B cell (primary cell): ENCODE measurements around the gene C5. TPM values are rescaled to one million over a fixed set of nuclear protein-coding genes. Genes with fewer than 3 reads are reported as not detected.

Experiments
- ATAC-seq: fragments of 200-7000 bp; cut with Tn5 transposase; one replicate; pipeline ENCODE4 v1.10.0; 2021; ENCODE audit warnings: low read depth, mild to moderate bottlenecking, moderate number of reproducible peaks, moderate library complexity
- CTCF ChIA-PET: fragments of 350-600 bp; sonication (Branson Sonifier 250); formaldehyde crosslinking; loops from one replicate; lab custom pipeline; 2021; ENCODE audit warnings: antibody characterized with exemption, inconsistent platforms; lab: Charles Lee
- POLR2A ChIA-PET: fragments of 350-600 bp; sonication (Branson Sonifier 250); formaldehyde crosslinking; loops from one replicate; lab custom pipeline; 2021; ENCODE audit warnings: antibody characterized with exemption; lab: Charles Lee
- DNase-seq: peaks from one replicate; pipeline ENCODE4 v3.0.0; 2013
- H2AFZ ChIP-seq: 2 replicates; pipeline ENCODE4 v1.6.1; 2012; ENCODE audit warnings: mild to moderate bottlenecking, low read depth, low read length; ENCODE audit not compliant: insufficient read depth, poor library complexity, severe bottlenecking
- H3K27ac ChIP-seq, 2 donors: 1 replicate in 1 of 2; 2 replicates in 1 of 2; pipeline ENCODE4 v1.5.1; 2012 to 2013; ENCODE audit warnings: low read length in 2 of 2, mild to moderate bottlenecking in 2 of 2, moderate library complexity in 1 of 2
- H3K27me3 ChIP-seq, 4 experiments: fragments of 200-600 bp in 1 of 4; sonication (generic) in 1 of 4; replicated peaks in 1 of 4; 1 replicate in 2 of 4; 2 replicates in 2 of 4; pipeline versions ENCODE4 v1.6.1 to v1.7.0; 2013 to 2016; ENCODE audit warnings: low read length in 3 of 4, mild to moderate bottlenecking in 2 of 4, mixed read lengths in 1 of 4, moderate library complexity in 1 of 4; ENCODE audit not compliant: insufficient read depth in 4 of 4, control insufficient read depth in 3 of 4; ENCODE audit errors: control extremely low read depth in 1 of 4
- H3K36me3 ChIP-seq, 2 experiments: replicated peaks in 1 of 2; 1 replicate in 1 of 2; 2 replicates in 1 of 2; pipeline versions ENCODE4 v1.6.1 to v1.7.1; 2013; ENCODE audit warnings: low read length in 1 of 2; ENCODE audit not compliant: insufficient read depth in 2 of 2, control insufficient read depth in 1 of 2; ENCODE audit errors: control extremely low read depth in 1 of 2, extremely low read depth in 1 of 2
- H3K4me1 ChIP-seq, 2 donors: fragments of 200-600 bp in 1 of 2; sonication (generic) in 1 of 2; 1 replicate in 1 of 2; 2 replicates in 1 of 2; pipeline versions ENCODE4 v1.5.1 to v1.6.1; 2013 to 2017; ENCODE audit warnings: low read length in 2 of 2; ENCODE audit not compliant: control insufficient read depth in 2 of 2, insufficient read depth in 2 of 2
- H3K4me2 ChIP-seq: replicated peaks from 2 replicates; pipeline ENCODE3; 2012; ENCODE audit warnings: mild to moderate bottlenecking, low read depth, low read length; ENCODE audit not compliant: poor library complexity, severe bottlenecking
- H3K4me3 ChIP-seq, 5 experiments: fragments of 200-600 bp in 1 of 5; sonication (generic) in 1 of 5; 1 replicate in 3 of 5; 2 replicates in 2 of 5; pipeline versions ENCODE4 v1.5.1 to v1.7.0; 2011 to 2016; ENCODE audit warnings: low read length in 4 of 5, mild to moderate bottlenecking in 4 of 5, low read depth in 2 of 5, control low read depth in 1 of 5, moderate library complexity in 1 of 5; ENCODE audit not compliant: insufficient read depth in 1 of 5; ENCODE audit errors: control extremely low read depth in 1 of 5, extremely low read depth in 1 of 5
- H3K79me2 ChIP-seq: fragments of 200-600 bp; sonication (generic); one replicate; pipeline ENCODE4 v1.6.0; 2016; ENCODE audit warnings: low read length; ENCODE audit not compliant: control insufficient read depth, insufficient read depth
- H3K9ac ChIP-seq: fragments of 200-600 bp; sonication (generic); 2 replicates; pipeline ENCODE4 v1.6.1; 2017; ENCODE audit warnings: mild to moderate bottlenecking, low read length, moderate library complexity
- H3K9me3 ChIP-seq, 3 donors: one replicate each; pipeline versions ENCODE4 v1.6.1 to v1.7.1; 2013; ENCODE audit warnings: low read length in 2 of 3; ENCODE audit not compliant: control insufficient read depth in 2 of 3, insufficient read depth in 1 of 3; ENCODE audit errors: control extremely low read depth in 1 of 3
- H4K20me1 ChIP-seq: 2 replicates; pipeline ENCODE4 v1.6.0; 2012; ENCODE audit warnings: mild to moderate bottlenecking, low read length; ENCODE audit not compliant: insufficient read depth, control insufficient read depth, poor library complexity, severe bottlenecking
- H3K27ac Mint-ChIP-seq: one replicate; pipeline ENCODE4 v1.8.0; 2021; ENCODE audit warnings: mixed read lengths
- H3K27me3 Mint-ChIP-seq: one replicate; pipeline ENCODE4 v1.8.0; 2021; ENCODE audit warnings: mixed read lengths
- H3K4me1 Mint-ChIP-seq: one replicate; pipeline ENCODE4 v1.8.0; 2021; ENCODE audit warnings: mixed read lengths
- H3K4me3 Mint-ChIP-seq: one replicate; pipeline ENCODE4 v1.8.0; 2021; ENCODE audit warnings: mixed read lengths
- H3K9me3 Mint-ChIP-seq: one replicate; pipeline ENCODE4 v1.8.0; 2022; ENCODE audit warnings: mixed read lengths; ENCODE audit not compliant: insufficient read depth
- CTCF ChIP-seq: fragments of 200-600 bp; IDR thresholded peaks from one replicate; pipeline ENCODE4 v1.8.0; 2022; ENCODE audit warnings: antibody characterized with exemption, mild to moderate bottlenecking
- EZH2 ChIP-seq: IDR thresholded peaks from 2 replicates; pipeline ENCODE4 v1.6.1; 2012; ENCODE audit warnings: borderline replicate concordance, low read depth, mild to moderate bottlenecking, moderate library complexity, low read length; ENCODE audit not compliant: insufficient read depth, poor library complexity, severe bottlenecking
- WGBS: methylation state at CpG from one replicate; pipeline ENCODE4 v1.1.5; 2013; ENCODE audit warnings: missing lambda C conversion rate; ENCODE audit not compliant: insufficient coverage; 5-methylcytosine and 5-hydroxymethylcytosine counted together
- intact Hi-C: fragments of 100-400 bp; cut with micrococcal nuclease; formaldehyde crosslinking; loops from one replicate; pipeline ENCODE4 v1.10.0; 2022
- polyA plus RNA-seq: library from polyadenylated mRNA; depleted of rRNA; stranded (reverse); fragments of >200 nt; gene quantifications from 2 replicates; pipeline ENCODE4 v1.2.3, GENCODE V29; 2012
- total RNA-seq, 2 donors: library from RNA; stranded (reverse); fragments of 120-200 nt in 1 of 2; gene quantifications; 1 replicate in 1 of 2; 2 replicates in 1 of 2; pipeline versions ENCODE4 v1.2.3 to v1.2.4, GENCODE V29; 2013 to 2022

The C5 gene
- total and polyA plus RNA-seq, 2 donors (not counting 1 experiment from before 2014, with no cell fraction given) = 2.7 to 10.4 TPM

- H3K27me3 ChIP-seq = no peaks in the 10 kb centered on the region
- no peaks in the 10 kb centered on the region for H3K9me3 ChIP-seq
- DNase-seq (no peak), ATAC-seq (peak; percentile 24)
- no peak overlapping the region for H3K4me2 ChIP-seq
- no peak overlapping the region for H3K4me3 Mint-ChIP-seq
- ChIA-PET POLR2A (interaction anchor here (1.5 kb wide), 1 partner anchor 10 kb away, joined by 5 read pairs; no protein-coding TSS in a partner anchor), CTCF (interaction anchor here (0.7 to 4.5 kb wide), 5 partner anchors 10 to 324 kb away, joined by 3 to 14 read pairs (median 4); no protein-coding TSS in a partner anchor)
- peaks cover 4 to 54% of the 10 kb centered on the region in 2 experiments for H3K36me3 ChIP-seq
- H3K4me1 Mint-ChIP-seq = peaks cover 25% of the 10 kb centered on the region
- H4K20me1 ChIP-seq = peaks cover 21% of the 10 kb centered on the region
- H3K4me3 ChIP-seq = no peak overlapping the region
- H3K27ac Mint-ChIP-seq = peak overlapping the region; percentile 28
- H3K27ac ChIP-seq = peak overlapping the region; percentile 13 to 47
- no peaks in the 10 kb centered on the region for H3K27me3 Mint-ChIP-seq
- no peak for TF ChIP-seq EZH2
- H2AFZ ChIP-seq = no peak overlapping the region
- intact Hi-C loops = no loop called here
- H3K79me2 ChIP-seq = peaks cover 73% of the 10 kb centered on the region
- 67% methylated on average over 1 of the region's 1 CpG for WGBS
- H3K9ac ChIP-seq = no peak overlapping the region
- H3K4me1 ChIP-seq = peaks cover 6 to 7% of the 10 kb centered on the region in 2 donors
- H3K9me3 Mint-ChIP-seq = no peaks in the 10 kb centered on the region
Measured at GRCh38 chr9:121082075-121082474, 32.0 kb upstream of the C5 start.

GRCh38 chr9:121075251-121076036 is 25.4 kb upstream of the C5 start:
- Histone ChIP-seq H4K20me1 (peaks cover 17% of the 10 kb centered on the region), H2AFZ (peak overlapping the region; percentile 98), H3K27ac (peak overlapping the region; percentile 86 to 99), H3K4me1 (peaks cover 42 to 49% of the 10 kb centered on the region in 2 donors), H3K36me3 (peaks cover 2 to 8% of the 10 kb centered on the region in 2 experiments), H3K4me2 (peak overlapping the region; percentile 93), H3K27me3 (no peaks in the 10 kb centered on the region), H3K9ac (peak overlapping the region; percentile 98), H3K9me3 (no peaks in the 10 kb centered on the region), H3K79me2 (peaks cover 73% of the 10 kb centered on the region), H3K4me3 (peak overlapping the region; percentile 80 to 99 (median 92))
- ATAC-seq (peak; percentile 0), DNase-seq (peak; percentile 73)
- Mint-ChIP-seq H3K4me3 (peak overlapping the region; percentile 100), H3K4me1 (peaks cover 63% of the 10 kb centered on the region), H3K9me3 (no peaks in the 10 kb centered on the region), H3K27me3 (no peaks in the 10 kb centered on the region), H3K27ac (peak overlapping the region; percentile 94)
- ChIA-PET CTCF (interaction anchor here (1.1 kb wide), 1 partner anchor 15 kb away, joined by 7 read pairs; no protein-coding TSS in a partner anchor), POLR2A (interaction anchor here (1.1 kb wide), 1 partner anchor 47 kb away, joined by 4 read pairs; no protein-coding TSS in a partner anchor)
- 0% methylated on average over 16 of the region's 19 CpGs for WGBS
- TF ChIP-seq CTCF (no peak), EZH2 (no peak)
- intact Hi-C loops = loop anchor here (2.0 kb wide), 2 partner anchors 125 to 233 kb away; partner anchors contain the start of genes PSMD5 and RAB14
